Neural cell (in vitro differentiated cells): ENCODE results near the gene MST1. TPM values are rescaled to one million over a fixed set of nuclear protein-coding genes. Genes with fewer than 3 reads are reported as not detected.

Experiments
- H2AFZ ChIP-seq: fragments of 200-600, 300-800 bp; sonication (generic), shearing (Covaris generic); 2 replicates; pipeline ENCODE4 v1.6.0; 2014; ENCODE audit warnings: low read depth, mild to moderate bottlenecking, antibody characterized with exemption, low read length, moderate library complexity
- H3F3A ChIP-seq: fragments of 200-600 bp; shearing (Covaris generic); 2 replicates; pipeline ENCODE4 v1.6.1; 2016; ENCODE audit warnings: mild to moderate bottlenecking, moderate library complexity, mixed read lengths, antibody characterized with exemption, low read length; ENCODE audit not compliant: insufficient read depth, poor library complexity, severe bottlenecking
- H3K27ac ChIP-seq: fragments of 200-600, 300-800 bp; sonication (generic), shearing (Covaris generic); 2 replicates; pipeline ENCODE4 v1.5.1; 2014; ENCODE audit warnings: mild to moderate bottlenecking, low read length, moderate library complexity
- H3K27me3 ChIP-seq: fragments of 300-800, 200-600 bp; sonication (generic), shearing (Covaris generic); 2 replicates; pipeline ENCODE4 v1.6.0; 2014; ENCODE audit warnings: mild to moderate bottlenecking, low read depth, low read length, moderate library complexity; ENCODE audit not compliant: insufficient read depth
- H3K36me3 ChIP-seq: fragments of 300-800, 200-600 bp; sonication (generic), shearing (Covaris generic); 2 replicates; pipeline ENCODE4 v1.5.1; 2014; ENCODE audit warnings: mild to moderate bottlenecking, antibody characterized with exemption, low read length, moderate library complexity; ENCODE audit not compliant: insufficient read depth
- H3K4me2 ChIP-seq: fragments of 300-800, 200-600 bp; sonication (generic), shearing (Covaris generic); 2 replicates; pipeline ENCODE4 v1.6.0; 2014; ENCODE audit warnings: mild to moderate bottlenecking, low read length
- H3K4me3 ChIP-seq: fragments of 300-800, 200-600 bp; sonication (generic), shearing (Covaris generic); 2 replicates; pipeline ENCODE4 v1.5.1; 2014; ENCODE audit warnings: mild to moderate bottlenecking, low read length, moderate library complexity
- H3K79me2 ChIP-seq: fragments of 200-600 bp; shearing (Covaris generic); replicated peaks from 2 replicates; pipeline ENCODE4 v1.6.0; 2014; ENCODE audit warnings: mild to moderate bottlenecking, low read length, moderate library complexity; ENCODE audit not compliant: insufficient read depth
- H3K9ac ChIP-seq: fragments of 300-800, 200-600 bp; sonication (generic), shearing (Covaris generic); 2 replicates; pipeline ENCODE4 v1.6.1; 2016; ENCODE audit warnings: mild to moderate bottlenecking, low read length, mixed read lengths
- H3K9me2 ChIP-seq: fragments of 200-600 bp; shearing (Covaris generic); 2 replicates; pipeline ENCODE4 v1.6.1; 2016; ENCODE audit warnings: mild to moderate bottlenecking, low read length, mixed read lengths; ENCODE audit not compliant: insufficient read depth
- H3K9me3 ChIP-seq: fragments of 200-600, 300-800 bp; sonication (generic), shearing (Covaris generic); 2 replicates; pipeline ENCODE4 v1.6.1; 2016; ENCODE audit warnings: mild to moderate bottlenecking, mixed run types, low read length, moderate library complexity, mixed read lengths
- H4K20me1 ChIP-seq: fragments of 200-600 bp; shearing (Covaris generic); 2 replicates; pipeline ENCODE4 v1.6.1; 2016; ENCODE audit warnings: mild to moderate bottlenecking, mixed run types; ENCODE audit not compliant: insufficient read depth
- CTCF ChIP-seq: fragments of 450-650 bp; IDR thresholded peaks from 2 replicates; pipeline ENCODE4 v1.5.1; 2014; ENCODE audit warnings: antibody characterized with exemption, mild to moderate bottlenecking, moderate library complexity; ENCODE audit not compliant: poor library complexity, severe bottlenecking
- EP300 ChIP-seq: fragments of 450-650 bp; conservative IDR thresholded peaks from 2 replicates; pipeline ENCODE4 v1.6.1; 2014; ENCODE audit warnings: antibody characterized with exemption, mild to moderate bottlenecking, moderate library complexity; ENCODE audit not compliant: poor library complexity, severe bottlenecking
- EZH2 ChIP-seq: fragments of 200-600, 300-800 bp; shearing (Covaris generic), sonication (generic); IDR thresholded peaks from 2 replicates; pipeline ENCODE4 v1.6.1; 2014; ENCODE audit warnings: antibody characterized with exemption, low read length, borderline replicate concordance, mild to moderate bottlenecking; ENCODE audit not compliant: insufficient read depth, poor library complexity, severe bottlenecking
- MXI1 ChIP-seq: fragments of 450-650 bp; conservative IDR thresholded peaks from 2 replicates; pipeline ENCODE4 v1.6.1; 2014; ENCODE audit warnings: antibody characterized with exemption, mild to moderate bottlenecking; ENCODE audit not compliant: poor library complexity, severe bottlenecking
- POLR2AphosphoS5 ChIP-seq: IDR thresholded peaks from 2 replicates; pipeline ENCODE4 v1.6.1; 2012
- REST ChIP-seq: IDR thresholded peaks from 2 replicates; pipeline ENCODE4 v1.6.1; 2012; ENCODE audit warnings: borderline replicate concordance
- SMC3 ChIP-seq: fragments of 450-650 bp; conservative IDR thresholded peaks from 2 replicates; pipeline ENCODE4 v1.6.1; 2014; ENCODE audit warnings: antibody characterized with exemption, mild to moderate bottlenecking, moderate library complexity; ENCODE audit not compliant: poor library complexity
- TAF1 ChIP-seq: IDR thresholded peaks from 2 replicates; pipeline ENCODE4 v1.6.1; 2012; ENCODE audit warnings: low read depth
- polyA plus RNA-seq: library from polyadenylated mRNA; depleted of rRNA; stranded (reverse); fragments of >200 nt; gene quantifications from 2 replicates; pipeline ENCODE4 v1.2.3, GENCODE V29; 2014

The MST1 gene
- polyA plus RNA-seq, 1 donor from 2014 or later = 64.0 TPM

GRCh38 chr3:49665822-49666519 is 23.3 kb downstream of the MST1 start:
- H3K9me2 ChIP-seq = no peaks in the 10 kb centered on the region
- H3K27ac ChIP-seq = no peak overlapping the region
- H3K27me3 ChIP-seq = no peaks in the 10 kb centered on the region

GRCh38 chr3:49664300-49664699 is 25.0 kb downstream of the MST1 start:
- Histone ChIP-seq H3K9me2 (no peaks in the 10 kb centered on the region), H3K27ac (no peak overlapping the region), H4K20me1 (no peaks in the 10 kb centered on the region), H3K4me3 (no peak overlapping the region), H3F3A (no peaks in the 10 kb centered on the region), H3K9ac (no peak overlapping the region), H2AFZ (no peak overlapping the region), H3K36me3 (no peaks in the 10 kb centered on the region), H3K9me3 (no peaks in the 10 kb centered on the region), H3K4me2 (no peak overlapping the region), H3K27me3 (no peaks in the 10 kb centered on the region), H3K79me2 (no peaks in the 10 kb centered on the region)
- TF ChIP-seq MXI1 = no peak
- TF ChIP-seq EZH2 = no peak
- no peak for TF ChIP-seq EP300
- no peak for TF ChIP-seq REST
- TF ChIP-seq POLR2AphosphoS5 = no peak
- no peak for TF ChIP-seq TAF1
- TF ChIP-seq SMC3 = no peak

More at GRCh38 chr3:49665822-49666519, 23.3 kb downstream of the MST1 start:
- TF ChIP-seq POLR2AphosphoS5 = no peak
- no peak for TF ChIP-seq SMC3
- no peak for TF ChIP-seq EP300
- no peak for TF ChIP-seq REST
- TF ChIP-seq CTCF = no peak
- no peak overlapping the region for H3K9ac ChIP-seq
- no peak overlapping the region for H2AFZ ChIP-seq
- no peaks in the 10 kb centered on the region for H3K79me2 ChIP-seq
- no peak overlapping the region for H3K4me2 ChIP-seq
- H3K36me3 ChIP-seq = no peaks in the 10 kb centered on the region
- no peak overlapping the region for H3K4me3 ChIP-seq
- H4K20me1 ChIP-seq = no peaks in the 10 kb centered on the region
- no peaks in the 10 kb centered on the region for H3K9me3 ChIP-seq
- H3F3A ChIP-seq = no peaks in the 10 kb centered on the region
